ENCODE results near the gene DISC1. TPM values are rescaled to one million over a fixed set of nuclear protein-coding genes. Genes with fewer than 3 reads are reported as not detected.

Gene DISC1
- total RNA-seq, 1 donor from 2014 or later = 5.3 TPM

GRCh38 chr1:232046451-232047306, 420.1 kb downstream of the DISC1 start:
- no peak for FAIRE-seq
- DNase-seq (ENCODE audit: low spot score in 2 of 2) = no peak

- no peak for DNase-seq (ENCODE audit: low spot score in 2 of 2)
- FAIRE-seq = no peak
Measured at GRCh38 chr1:232047473-232047872, 420.9 kb downstream of the DISC1 start.

- FAIRE-seq (no peak), DNase-seq (ENCODE audit: low spot score in 2 of 2) (no peak)
Measured at GRCh38 chr1:232048481-232048880, 421.9 kb downstream of the DISC1 start.

GRCh38 chr1:232049335-232049734, 422.7 kb downstream of the DISC1 start:
- DNase-seq (ENCODE audit: low spot score in 2 of 2) (no peak), FAIRE-seq (no peak)

GRCh38 chr1:232057217-232057895, 430.8 kb downstream of the DISC1 start:
- DNase-seq (ENCODE audit: low spot score in 2 of 2) (no peak), FAIRE-seq (no peak)

GRCh38 chr1:232057896-232058274, 431.3 kb downstream of the DISC1 start:
- DNase-seq (ENCODE audit: low spot score in 2 of 2) (no peak), FAIRE-seq (no peak)

- FAIRE-seq (no peak), DNase-seq (ENCODE audit: low spot score in 2 of 2) (no peak)
Measured at GRCh38 chr1:232059726-232060374, 433.3 kb downstream of the DISC1 start.

- DNase-seq (ENCODE audit: low spot score in 2 of 2) = no peak
- no peak for FAIRE-seq
Measured at GRCh38 chr1:232062967-232063366, 436.4 kb downstream of the DISC1 start.

- FAIRE-seq (no peak), DNase-seq (ENCODE audit: low spot score in 2 of 2) (no peak)
Measured at GRCh38 chr1:232066521-232066920, 439.9 kb downstream of the DISC1 start.

- DNase-seq (ENCODE audit: low spot score in 2 of 2) = no peak
- FAIRE-seq = no peak
Measured at GRCh38 chr1:232074265-232074664, 447.7 kb downstream of the DISC1 start.

- no peak for FAIRE-seq
- no peak for DNase-seq (ENCODE audit: low spot score in 2 of 2)
Measured at GRCh38 chr1:232077809-232078208, 451.2 kb downstream of the DISC1 start.

- DNase-seq (ENCODE audit: low spot score in 2 of 2) (no peak), FAIRE-seq (no peak)
Measured at GRCh38 chr1:232084584-232085223, 458.1 kb downstream of the DISC1 start.

- FAIRE-seq (no peak), DNase-seq (ENCODE audit: low spot score in 2 of 2) (no peak)
Measured at GRCh38 chr1:232090816-232091215, 464.2 kb downstream of the DISC1 start.

Small RNA genes lying within 50 kb of the gene (small RNA-seq; reads per million reads assigned to genes)
- not detected for gene RF02102
- gene RNU5A-5P = 0.53 reads per million, percentile 42 among the genes with 10 or more reads in this experiment

Other genes starting within 250 kb of the DISC1 start
- 91.3 TPM for gene EGLN1, start 204.5 kb upstream of the DISC1 start, total RNA-seq
- gene TSNAX, start 98.1 kb upstream of the DISC1 start, total RNA-seq = 60.7 TPM

Measured in frontal cortex (tissue), 4 donors.